Smooth muscle cell (in vitro differentiated cells): ENCODE measurements around the gene ZNRF3. TPM values are rescaled to one million over a fixed set of nuclear protein-coding genes. Genes with fewer than 3 reads are reported as not detected.

Experiments
- DNase-seq: peaks from one replicate; lab custom pipeline; 2025; ENCODE audit not compliant: unreplicated experiment; lab: John Stamatoyannopoulos, UW
- H2AFZ ChIP-seq: fragments of 200-600 bp; sonication (generic); 2 replicates; pipeline ENCODE4 v1.6.0; 2016; ENCODE audit warnings: antibody characterized with exemption, low read depth, mild to moderate bottlenecking
- H3F3A ChIP-seq: fragments of 200-600 bp; sonication (generic); 2 replicates; pipeline ENCODE4 v1.6.0; 2017; ENCODE audit warnings: antibody characterized with exemption, low read depth
- H3K27ac ChIP-seq: fragments of 200-600 bp; sonication (generic); 2 replicates; pipeline ENCODE4 v1.5.1; 2016; ENCODE audit warnings: low read depth, mild to moderate bottlenecking
- H3K27me3 ChIP-seq: fragments of 200-600 bp; sonication (generic); 2 replicates; pipeline ENCODE4 v1.6.1; 2016; ENCODE audit warnings: low read depth, mild to moderate bottlenecking
- H3K36me3 ChIP-seq: fragments of 200-600 bp; sonication (generic); 2 replicates; pipeline ENCODE4 v1.5.1; 2016; ENCODE audit warnings: low read depth
- H3K4me1 ChIP-seq: fragments of 200-600 bp; sonication (generic); 2 replicates; pipeline ENCODE4 v1.5.1; 2016; ENCODE audit warnings: low read depth
- H3K4me2 ChIP-seq: fragments of 200-600 bp; sonication (generic); 2 replicates; pipeline ENCODE4 v1.6.0; 2016; ENCODE audit warnings: mild to moderate bottlenecking
- H3K4me3 ChIP-seq: fragments of 200-600 bp; sonication (generic); 2 replicates; pipeline ENCODE4 v1.5.1; 2016; ENCODE audit warnings: mild to moderate bottlenecking
- H3K79me2 ChIP-seq: fragments of 200-600 bp; sonication (generic); 2 replicates; pipeline ENCODE4 v1.6.0; 2016; ENCODE audit warnings: low read depth, mild to moderate bottlenecking
- H3K9ac ChIP-seq: fragments of 200-600 bp; sonication (generic); 2 replicates; pipeline ENCODE4 v1.6.0; 2016; ENCODE audit warnings: low read depth
- H3K9me3 ChIP-seq: fragments of 200-600 bp; sonication (generic); replicated peaks from 2 replicates; pipeline ENCODE4 v1.5.1; 2016; ENCODE audit warnings: low read depth
- H4K20me1 ChIP-seq: fragments of 200-600 bp; sonication (generic); 2 replicates; pipeline ENCODE4 v1.6.0; 2016; ENCODE audit warnings: low read depth
- CTCF ChIP-seq: fragments of 200-600 bp; sonication (generic); IDR thresholded peaks from 2 replicates; pipeline ENCODE4 v1.5.1; 2017; ENCODE audit warnings: borderline replicate concordance, mild to moderate bottlenecking, antibody characterized with exemption; ENCODE audit not compliant: insufficient read depth, poor library complexity, severe bottlenecking
- WGBS: methylation state at CpG from one replicate; pipeline ENCODE4 v1.1.7; 2016; ENCODE audit warnings: low lambda C conversion rate; 5-methylcytosine and 5-hydroxymethylcytosine counted together
- polyA plus RNA-seq: library from polyadenylated mRNA; unstranded; fragments of >200 nt; fragmentation: Nextera tagmentation; extraction: Ambion mirVana; gene quantifications from 2 replicates; pipeline ENCODE4 v1.2.1, GENCODE V29; 2016
- total RNA-seq: library from RNA; depleted of rRNA; stranded (reverse); fragments of >200 nt; gene quantifications from 2 replicates; pipeline ENCODE4 v1.2.3, GENCODE V29; 2014

ZNRF3 gene
- total and polyA plus RNA-seq, 2 experiments from 2014 or later: 4.7 to 5.5 TPM

- H4K20me1 ChIP-seq: peaks cover 55% of the 10 kb centered on the region
- H3K4me3 ChIP-seq: no peak overlapping the region
- DNase-seq: no peak
- H3K9me3 ChIP-seq: no peaks in the 10 kb centered on the region
- no peak for TF ChIP-seq CTCF
- H3K79me2 ChIP-seq: peaks cover 4% of the 10 kb centered on the region
- no peaks in the 10 kb centered on the region for H3F3A ChIP-seq
- no peaks in the 10 kb centered on the region for H3K36me3 ChIP-seq
- H3K27ac ChIP-seq: no peak overlapping the region
- H3K4me1 ChIP-seq: peaks cover 17% of the 10 kb centered on the region
- H3K27me3 ChIP-seq: no peaks in the 10 kb centered on the region
- no peak overlapping the region for H3K4me2 ChIP-seq
- no peak overlapping the region for H3K9ac ChIP-seq
- no peak overlapping the region for H2AFZ ChIP-seq
- WGBS: 77% methylated on average over 6 of the region's 6 CpGs
These were observed 70.9 kb downstream of the ZNRF3 start for GRCh38 chr22:28953976-28954880.

GRCh38 chr22:28955817-28956216 is 72.4 kb downstream of the ZNRF3 start:
- Histone ChIP-seq H3K36me3 (no peaks in the 10 kb centered on the region), H3K4me2 (no peak overlapping the region), H3K4me1 (peaks cover 17% of the 10 kb centered on the region), H2AFZ (no peak overlapping the region), H3K27me3 (no peaks in the 10 kb centered on the region), H3F3A (no peaks in the 10 kb centered on the region), H3K9me3 (no peaks in the 10 kb centered on the region), H3K4me3 (no peak overlapping the region), H3K27ac (no peak overlapping the region), H4K20me1 (peaks cover 57% of the 10 kb centered on the region), H3K9ac (no peak overlapping the region), H3K79me2 (peaks cover 9% of the 10 kb centered on the region)
- 75% methylated on average over 5 of the region's 5 CpGs for WGBS
- no peak for DNase-seq
- no peak for TF ChIP-seq CTCF

- H3K4me1 ChIP-seq: peaks cover 17% of the 10 kb centered on the region
- no peaks in the 10 kb centered on the region for H3K9me3 ChIP-seq
- no peak overlapping the region for H3K4me3 ChIP-seq
- no peak overlapping the region for H3K9ac ChIP-seq
- H3F3A ChIP-seq: no peaks in the 10 kb centered on the region
- no peak overlapping the region for H3K4me2 ChIP-seq
- TF ChIP-seq CTCF: no peak
- H3K36me3 ChIP-seq: no peaks in the 10 kb centered on the region
- WGBS: 100% methylated on average over 1 of the region's 1 CpG
- H3K79me2 ChIP-seq: peaks cover 13% of the 10 kb centered on the region
- peaks cover 57% of the 10 kb centered on the region for H4K20me1 ChIP-seq
- no peaks in the 10 kb centered on the region for H3K27me3 ChIP-seq
- no peak overlapping the region for H3K27ac ChIP-seq
- DNase-seq: no peak
- H2AFZ ChIP-seq: no peak overlapping the region
These were observed 73.1 kb downstream of the ZNRF3 start for GRCh38 chr22:28956506-28956905.
